Testis (tissue), 3 donors: ENCODE results near the gene NFIX. TPM values are rescaled to one million over a fixed set of nuclear protein-coding genes. Genes with fewer than 3 reads are reported as not detected.
"Not testable (repeated sequence)": the region's sequence is repeated elsewhere in the genome, so short reads cannot be mapped to it uniquely, and the experiment has no call there.

Experiments used
- DNase-seq: peaks from one replicate; pipeline ENCODE4 v3.0.0-alpha.2; 2019
- H3K27ac ChIP-seq, 2 donors: fragments of 200-600 bp; sonication (generic); one replicate each; pipeline ENCODE4 v1.5.1; 2019
- H3K27me3 ChIP-seq: fragments of 200-600 bp; sonication (generic); one replicate; pipeline ENCODE4 v1.5.1; 2019
- H3K36me3 ChIP-seq: fragments of 200-600 bp; sonication (generic); one replicate; pipeline ENCODE4 v1.5.1; 2017; ENCODE audit warnings: low read depth; ENCODE audit errors: missing control alignments
- H3K4me1 ChIP-seq: fragments of 200-600 bp; sonication (generic); one replicate; pipeline ENCODE4 v1.5.1; 2019
- H3K4me3 ChIP-seq, 2 donors: fragments of 200-600 bp; sonication (generic); one replicate each; pipeline ENCODE4 v1.5.1; 2017 to 2019
- H3K9me3 ChIP-seq: fragments of 200-600 bp; sonication (generic); one replicate; pipeline ENCODE4 v1.5.1; 2017
- POLR2A ChIP-seq: fragments of 450-650 bp; IDR thresholded peaks from one replicate; pipeline ENCODE4 v1.6.1; 2017; ENCODE audit warnings: antibody characterized with exemption, mild to moderate bottlenecking, moderate library complexity
- WGBS, 2 donors: methylation state at CpG; one replicate each; pipeline ENCODE4 v1.1.5; 2018; 5-methylcytosine and 5-hydroxymethylcytosine counted together
- intact Hi-C: fragments of 100-400 bp; cut with DNase I; formaldehyde crosslinking; loops from one replicate; pipeline ENCODE4 v1.15.1; 2023; ENCODE audit warnings: low total_unique reads
- polyA plus RNA-seq: library from polyadenylated mRNA; stranded (reverse); fragments of 350-450 nt; fragmentation: Illumina TruSeq; extraction: RNeasy Lipid Tissue Mini Kit (QIAGEN cat#74804); gene quantifications from one replicate; pipeline ENCODE4 v1.2.3, GENCODE V29; 2014; ENCODE audit warnings: low read depth, low replicate concordance; ENCODE audit not compliant: insufficient read depth
- total RNA-seq, 2 donors: library from RNA; depleted of rRNA; stranded (reverse); fragments of >200 nt; gene quantifications; one replicate each; pipeline ENCODE4 v1.2.3, GENCODE V29; 2016
- TF ChIP-seq, protein P1 (sequence below), 3 experiments: fragments of 450-650 bp in 2 of 3; fragments of 200-600 bp in 1 of 3; sonication (generic) in 1 of 3; IDR thresholded peaks; one replicate each; pipeline ENCODE4 v1.5.1; 2016 to 2019; ENCODE audit warnings: antibody characterized with exemption in 3 of 3, mild to moderate bottlenecking in 2 of 3, moderate library complexity in 1 of 3

NFIX gene
- total and polyA plus RNA-seq, 3 donors from 2014 or later, result 47.4 to 62.4 (median 51.7) TPM

DNA sequence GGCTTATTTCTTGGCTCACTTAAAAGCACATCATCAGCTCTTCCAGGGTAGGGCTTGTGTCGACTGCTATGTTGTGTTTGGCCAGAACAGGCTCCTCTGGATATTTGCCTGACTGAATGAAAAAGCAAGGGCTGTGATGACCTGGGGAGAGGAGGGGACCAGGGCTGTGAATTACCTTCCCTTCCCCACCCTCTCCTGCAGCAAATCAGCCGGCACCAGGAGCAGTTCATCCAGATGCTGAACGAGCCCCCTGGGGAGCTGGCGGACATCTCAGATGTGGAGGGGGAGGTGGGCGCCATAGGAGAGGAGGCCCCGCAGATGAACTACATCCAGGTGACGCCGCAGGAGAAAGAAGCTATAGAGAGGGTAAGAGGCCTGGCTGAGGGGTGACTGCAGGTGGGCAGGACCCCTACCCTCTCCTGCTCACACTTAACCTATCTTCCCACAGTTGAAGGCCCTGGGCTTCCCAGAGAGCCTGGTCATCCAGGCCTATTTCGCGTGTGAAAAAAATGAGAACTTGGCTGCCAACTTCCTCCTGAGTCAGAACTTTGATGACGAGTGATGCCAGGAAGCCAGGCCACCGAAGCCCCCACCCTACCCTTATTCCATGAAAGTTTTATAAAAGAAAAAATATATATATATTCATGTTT, 42.7 kb upstream of the NFIX start:
- peaks cover 19% of the 10 kb centered on the region for H3K4me1 ChIP-seq
- H3K27ac ChIP-seq, result peak overlapping the region in 1 of 2 donors; percentile 31
- no peaks in the 10 kb centered on the region for H3K9me3 ChIP-seq
- TF ChIP-seq POLR2A, result no peak
- TF ChIP-seq, protein P1, sequence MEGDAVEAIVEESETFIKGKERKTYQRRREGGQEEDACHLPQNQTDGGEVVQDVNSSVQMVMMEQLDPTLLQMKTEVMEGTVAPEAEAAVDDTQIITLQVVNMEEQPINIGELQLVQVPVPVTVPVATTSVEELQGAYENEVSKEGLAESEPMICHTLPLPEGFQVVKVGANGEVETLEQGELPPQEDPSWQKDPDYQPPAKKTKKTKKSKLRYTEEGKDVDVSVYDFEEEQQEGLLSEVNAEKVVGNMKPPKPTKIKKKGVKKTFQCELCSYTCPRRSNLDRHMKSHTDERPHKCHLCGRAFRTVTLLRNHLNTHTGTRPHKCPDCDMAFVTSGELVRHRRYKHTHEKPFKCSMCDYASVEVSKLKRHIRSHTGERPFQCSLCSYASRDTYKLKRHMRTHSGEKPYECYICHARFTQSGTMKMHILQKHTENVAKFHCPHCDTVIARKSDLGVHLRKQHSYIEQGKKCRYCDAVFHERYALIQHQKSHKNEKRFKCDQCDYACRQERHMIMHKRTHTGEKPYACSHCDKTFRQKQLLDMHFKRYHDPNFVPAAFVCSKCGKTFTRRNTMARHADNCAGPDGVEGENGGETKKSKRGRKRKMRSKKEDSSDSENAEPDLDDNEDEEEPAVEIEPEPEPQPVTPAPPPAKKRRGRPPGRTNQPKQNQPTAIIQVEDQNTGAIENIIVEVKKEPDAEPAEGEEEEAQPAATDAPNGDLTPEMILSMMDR (IDR thresholded peaks at IDR 0.05), result no peak
- 57 to 65% methylated on average over 12 of the region's 12 CpGs for WGBS, 2 donors
- H3K4me3 ChIP-seq, result no peak overlapping the region
- H3K27me3 ChIP-seq, result no peaks in the 10 kb centered on the region
- H3K36me3 ChIP-seq, result no peaks in the 10 kb centered on the region
- DNase-seq, result no peak
- intact Hi-C loops, result no loop called here

DNA sequence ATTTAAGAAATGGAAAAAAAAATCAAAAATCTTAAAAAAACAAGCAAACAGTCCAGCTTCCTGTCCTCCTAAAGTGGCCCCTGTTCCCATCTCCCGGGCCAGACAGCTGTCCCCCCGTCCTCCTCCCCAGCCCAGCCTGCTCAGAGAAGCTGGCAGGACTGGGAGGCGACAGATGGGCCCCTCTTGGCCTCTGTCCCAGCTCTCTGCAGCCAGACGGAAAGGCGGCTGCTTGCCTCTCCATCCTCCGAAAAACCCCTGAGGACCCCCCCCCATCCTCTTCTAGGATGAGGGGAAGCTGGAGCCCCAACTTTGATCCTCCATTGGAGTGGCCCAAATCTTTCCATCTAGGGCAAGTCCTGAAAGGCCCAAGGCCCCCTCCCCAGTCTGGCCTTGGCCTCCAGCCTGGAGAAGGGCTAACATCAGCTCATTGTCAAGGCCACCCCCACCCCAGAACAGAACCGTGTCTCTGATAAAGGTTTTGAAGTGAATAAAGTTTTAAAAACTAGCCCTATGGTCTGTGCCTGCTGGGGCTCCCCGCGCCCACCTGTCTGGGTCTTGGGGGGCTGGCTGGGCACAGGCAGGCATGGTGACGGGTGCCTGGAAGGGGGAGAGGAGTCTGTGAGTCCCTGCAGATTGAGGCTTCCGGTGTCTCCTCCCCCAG, 42.0 kb upstream of the NFIX start:
- DNase-seq, result no peak
- no peak overlapping the region for H3K4me3 ChIP-seq
- H3K4me1 ChIP-seq, result peaks cover 19% of the 10 kb centered on the region
- H3K27me3 ChIP-seq, result no peaks in the 10 kb centered on the region
- H3K27ac ChIP-seq, result peak overlapping the region in 1 of 2 donors; percentile 31
- H3K9me3 ChIP-seq, result no peaks in the 10 kb centered on the region
- TF ChIP-seq, protein P1 (IDR thresholded peaks at IDR 0.05), result no peak
- no peak for TF ChIP-seq POLR2A
- intact Hi-C loops, result no loop called here
- no peaks in the 10 kb centered on the region for H3K36me3 ChIP-seq
- 38 to 48% methylated on average over 11 of the region's 11 CpGs for WGBS, 2 donors

DNA sequence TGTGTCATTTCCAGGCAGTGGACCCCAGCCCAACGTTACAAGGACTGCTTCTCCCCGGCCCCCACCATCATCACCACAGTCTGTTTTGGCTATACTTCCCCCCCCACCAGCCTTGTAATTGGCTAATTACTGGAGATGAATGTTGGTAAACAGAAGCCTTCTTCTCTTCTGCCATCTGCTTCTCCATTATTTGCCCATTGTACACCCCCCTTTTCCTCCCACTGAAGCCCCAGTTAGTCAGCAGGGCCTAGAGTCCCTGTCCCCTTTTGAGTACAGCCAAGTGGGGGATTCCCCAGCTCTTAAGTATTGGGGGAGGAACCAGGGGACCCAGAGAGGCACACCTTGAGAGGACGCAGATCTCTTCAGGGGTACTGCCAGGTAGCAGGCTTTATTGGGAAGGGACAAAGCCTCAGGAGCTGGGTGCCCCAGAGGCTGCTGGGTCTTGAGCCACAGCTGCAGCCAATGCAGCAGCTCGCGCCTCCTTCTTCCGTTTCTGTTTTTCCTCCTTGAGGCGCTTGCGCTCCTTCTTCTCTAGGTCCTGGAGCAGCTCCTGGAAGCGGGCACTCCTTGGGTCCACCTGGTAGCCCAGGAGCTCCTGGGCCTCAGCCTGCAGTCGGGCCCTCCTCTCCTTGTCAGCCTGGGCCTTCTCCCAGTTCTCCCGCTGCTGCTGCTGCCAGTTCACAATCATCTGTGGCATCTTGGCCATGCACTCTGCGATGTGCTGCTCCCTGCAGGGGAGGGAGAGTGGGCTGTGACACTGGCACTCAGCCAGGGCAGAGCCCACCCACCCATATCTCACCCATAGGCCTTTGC, 41.3 kb upstream of the NFIX start:
- Histone ChIP-seq H3K4me1 (peaks cover 19% of the 10 kb centered on the region), H3K27me3 (no peaks in the 10 kb centered on the region), H3K27ac (no peak overlapping the region), H3K4me3 (no peak overlapping the region), H3K36me3 (no peaks in the 10 kb centered on the region), H3K9me3 (no peaks in the 10 kb centered on the region)
- no peak for TF ChIP-seq POLR2A
- DNase-seq, result no peak
- WGBS, 2 donors, result 55 to 79% methylated on average over 11 to 12 of the region's 12 CpGs
- intact Hi-C loops, result no loop called here

DNA sequence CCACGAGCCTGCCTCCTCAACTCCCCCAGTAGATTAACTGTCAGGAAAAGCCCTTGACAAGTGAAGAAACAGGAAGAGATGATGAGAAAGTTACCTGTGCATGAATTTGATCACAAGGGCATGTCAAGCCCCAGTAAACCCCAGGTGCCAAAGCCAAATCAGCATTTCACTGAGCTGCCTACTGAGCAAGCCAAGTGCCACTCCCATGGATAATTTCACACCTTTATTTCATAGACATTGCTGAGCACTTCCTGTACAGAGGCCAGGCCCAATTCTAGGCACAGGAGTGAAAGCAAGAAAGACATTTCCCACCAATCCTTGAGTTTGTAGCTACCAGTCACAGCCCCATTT, 40.7 kb upstream of the NFIX start:
- peaks cover 19% of the 10 kb centered on the region for H3K4me1 ChIP-seq

GRCh38 chr19:12955575-12955974, 39.7 kb upstream of the NFIX start:
- H3K27me3 ChIP-seq, H3K36me3 ChIP-seq, DNase-seq, H3K27ac ChIP-seq, intact Hi-C loops, H3K9me3 ChIP-seq, H3K4me3 ChIP-seq: not testable (repeated sequence)
- peaks cover 19% of the 10 kb centered on the region for H3K4me1 ChIP-seq
- WGBS, 2 donors, result 87 to 96% methylated on average over 9 of the region's 9 CpGs

More for the DNA sequence above, 40.7 kb upstream of the NFIX start:
- Histone ChIP-seq H3K9me3 (no peaks in the 10 kb centered on the region), H3K4me3 (no peak overlapping the region), H3K27ac (no peak overlapping the region), H3K36me3 (no peaks in the 10 kb centered on the region), H3K27me3 (no peaks in the 10 kb centered on the region)
- intact Hi-C loops, result no loop called here
- DNase-seq, result no peak
- WGBS, 2 donors, result 53 to 83% methylated on average over 1 of the region's 1 CpG
- TF ChIP-seq, protein P1 (IDR thresholded peaks at IDR 0.05), result no peak
- TF ChIP-seq POLR2A, result no peak
